GM13977 (cell line): ENCODE measurements around the gene GLIS2.
A peak's percentile ranks its signal among the peaks of the same experiment; 100 is the strongest.

Experiments used
- DNase-seq: peaks from one replicate; pipeline ENCODE4 v3.0.0; 2012; ENCODE audit warnings: low spot score
- CTCF ChIP-seq: IDR thresholded peaks from 2 replicates; pipeline ENCODE4 v1.5.1; 2012; ENCODE audit warnings: mild to moderate bottlenecking, control low read depth; ENCODE audit not compliant: insufficient read depth; ENCODE audit errors: extremely low read depth, missing control alignments
- in situ Hi-C: fragments of 300-500 bp; cut with MboI; formaldehyde crosslinking; loops from one replicate; pipeline ENCODE4 v1.12.0; 2022; ENCODE audit warnings: low sequenced_read_pairs, low pct_unique_long_range_greater_than_20kb, mixed read lengths, inconsistent platforms; ENCODE audit not compliant: unreplicated experiment

The GLIS2 gene

GRCh38 chr16:4323845-4324488, 8.1 kb downstream of the GLIS2 start:
- DNase-seq: no peak
- in situ Hi-C loops: no loop called here

GRCh38 chr16:4324492-4325252, 8.8 kb downstream of the GLIS2 start:
- in situ Hi-C loops: no loop called here
- no peak for DNase-seq

More at GRCh38 chr16:4323845-4324488, 8.1 kb downstream of the GLIS2 start:
- no peak for TF ChIP-seq CTCF

GRCh38 chr16:4325253-4325758, 9.4 kb downstream of the GLIS2 start:
- in situ Hi-C loops: no loop called here
- TF ChIP-seq CTCF: no peak
- peak; percentile 77 for DNase-seq

More at GRCh38 chr16:4324492-4325252, 8.8 kb downstream of the GLIS2 start:
- no peak for TF ChIP-seq CTCF

- DNase-seq: peak; percentile 67
- TF ChIP-seq CTCF: peak; percentile 1
- in situ Hi-C loops: no loop called here
Observed at GRCh38 chr16:4327386-4328045, 11.6 kb downstream of the GLIS2 start.

- DNase-seq: peak; percentile 85
- in situ Hi-C loops: no loop called here
- peak; percentile 58 for TF ChIP-seq CTCF
Observed at GRCh38 chr16:4328046-4328781, 12.3 kb downstream of the GLIS2 start.
